HG02884 (cell line): Measurements from ENCODE around the gene NRAP.

ENCODE experiments used
- ATAC-seq: cut with Tn5 transposase; IDR thresholded peaks from one replicate; pipeline ENCODE4 v1.9.1; 2021; ENCODE audit warnings: mild to moderate bottlenecking, moderate library complexity; ENCODE audit not compliant: unreplicated experiment

Gene NRAP

DNA sequence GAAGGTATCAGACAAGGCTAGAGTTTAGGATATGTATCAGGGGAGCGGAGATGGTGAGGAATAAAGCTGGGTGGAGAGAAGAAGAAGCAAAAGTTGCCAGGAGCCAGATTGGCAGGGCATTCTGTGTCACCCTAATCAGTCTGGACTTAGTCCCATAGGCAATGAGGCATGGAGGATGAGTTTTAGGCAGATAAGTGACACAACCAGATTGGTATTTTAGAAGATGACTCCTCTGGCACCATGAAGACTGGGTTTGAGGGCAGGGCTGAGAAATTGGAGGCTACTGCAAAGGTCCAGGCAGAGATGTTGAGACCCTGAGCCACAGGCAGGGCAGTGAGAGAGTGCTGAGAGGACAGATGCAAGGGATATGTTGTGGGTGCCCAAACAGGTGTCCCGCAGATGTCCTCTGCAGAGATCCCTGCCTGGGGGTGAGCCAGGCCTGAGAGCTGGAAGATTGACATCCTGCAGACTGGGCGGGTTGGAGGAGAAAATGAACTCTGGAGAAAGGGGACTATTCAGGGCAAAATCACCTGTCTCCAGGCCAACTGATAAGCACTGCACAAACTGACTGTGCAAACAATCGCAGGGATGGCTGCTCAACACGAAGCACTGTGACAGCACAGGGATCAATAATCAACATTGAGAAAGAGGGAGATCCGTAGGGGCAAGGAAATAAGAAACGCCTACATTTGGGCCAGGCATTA, 122.8 kb downstream of the NRAP start:
- no peak for ATAC-seq

GRCh38 chr10:113539789-113540188, 124.1 kb downstream of the NRAP start:
- ATAC-seq = no peak
